Caco-2 (cell line): ENCODE measurements around the gene NATD1. TPM values are rescaled to one million over a fixed set of nuclear protein-coding genes. Genes with fewer than 3 reads are reported as not detected.
A peak's percentile ranks its signal among the peaks of the same experiment; 100 is the strongest.

ENCODE experiments used
- Bru-seq: library from RNA; stranded (reverse); fragments of 400-500 nt; gene quantifications from one replicate; lab custom pipeline; 2021; lab: Mats Ljungman, UMichigan
- BruChase-seq, 2 experiments: library from RNA; stranded (reverse); fragments of 400-500 nt; gene quantifications; one replicate each; lab custom pipeline; 2021; lab: Mats Ljungman, UMichigan
- BruUV-seq: library from RNA; stranded (reverse); fragments of 400-500 nt; replicated peaks from 2 replicates; lab custom pipeline; 2021; lab: Mats Ljungman, UMichigan
- CTCF ChIA-PET: fragments of 300-600 bp; sonication (Branson Sonifier 250); formaldehyde crosslinking; loops from one replicate; lab custom pipeline; 2022; ENCODE audit warnings: antibody characterized with exemption; lab: Charles Lee
- POLR2A ChIA-PET: fragments of 300-600 bp; sonication (Branson Sonifier 250); formaldehyde crosslinking; loops from one replicate; lab custom pipeline; 2022; ENCODE audit warnings: antibody characterized with exemption; lab: Charles Lee
- DNase-seq, 2 experiments: peaks; one replicate each; pipeline versions ENCODE4 v3.0.0 to v3.0.0-alpha.2; 2020 to 2022
- H3K27me3 ChIP-seq: replicated peaks from 2 replicates; pipeline ENCODE4 v1.6.0; 2011; ENCODE audit warnings: low read length; ENCODE audit not compliant: control insufficient read depth, insufficient read depth
- H3K36me3 ChIP-seq: 2 replicates; pipeline ENCODE4 v1.5.1; 2011; ENCODE audit warnings: low read length; ENCODE audit not compliant: control insufficient read depth, insufficient read depth
- H3K4me1 ChIP-seq: fragments of 250-450 bp; sonication (Bioruptor Pico); 2 replicates; pipeline ENCODE4 v1.5.1; 2020; ENCODE audit warnings: mild to moderate bottlenecking
- H3K4me3 ChIP-seq: 2 replicates; pipeline ENCODE4 v1.5.1; 2011; ENCODE audit warnings: low read depth, mild to moderate bottlenecking, control low read depth, low read length
- H3K9me3 ChIP-seq: fragments of 250-450 bp; sonication (Bioruptor Pico); 2 replicates; pipeline ENCODE4 v1.5.1; 2020; ENCODE audit warnings: mild to moderate bottlenecking, moderate library complexity
- H3K27ac Mint-ChIP-seq: one replicate; pipeline ENCODE4 v1.8.0; 2022; ENCODE audit warnings: mixed read lengths; ENCODE audit not compliant: unreplicated experiment
- H3K27me3 Mint-ChIP-seq: one replicate; pipeline ENCODE4 v1.8.0; 2022; ENCODE audit warnings: mixed read lengths; ENCODE audit not compliant: insufficient read depth, unreplicated experiment
- H3K36me3 Mint-ChIP-seq: one replicate; pipeline ENCODE4 v1.8.0; 2022; ENCODE audit warnings: mild to moderate bottlenecking, mixed read lengths; ENCODE audit not compliant: insufficient read depth, unreplicated experiment
- H3K4me1 Mint-ChIP-seq: one replicate; pipeline ENCODE4 v1.8.0; 2022; ENCODE audit warnings: low read depth, mixed read lengths; ENCODE audit not compliant: unreplicated experiment
- H3K4me3 Mint-ChIP-seq: one replicate; pipeline ENCODE4 v1.8.0; 2022; ENCODE audit warnings: mild to moderate bottlenecking, moderate library complexity, mixed read lengths; ENCODE audit not compliant: unreplicated experiment
- H3K9me3 Mint-ChIP-seq: one replicate; pipeline ENCODE4 v1.8.0; 2022; ENCODE audit warnings: mixed read lengths; ENCODE audit not compliant: unreplicated experiment
- CTCF ChIP-seq, 2 experiments: fragments of 200-600 bp in 1 of 2; IDR thresholded peaks; 1 replicate in 1 of 2; 2 replicates in 1 of 2; pipeline versions ENCODE4 v1.5.1 to v1.8.0; 2011 to 2022; ENCODE audit warnings: antibody characterized with exemption in 1 of 2, control low read depth in 1 of 2, inconsistent platforms in 1 of 2, low read depth in 1 of 2, low read length in 1 of 2, mild to moderate bottlenecking in 1 of 2, moderate library complexity in 1 of 2; ENCODE audit not compliant: insufficient read depth in 1 of 2, severe bottlenecking in 1 of 2, unreplicated experiment in 1 of 2
- intact Hi-C: fragments of 100-400 bp; cut with micrococcal nuclease; formaldehyde crosslinking; loops from one replicate; pipeline ENCODE4 v1.10.0; 2022; ENCODE audit not compliant: unreplicated experiment
- long read RNA-seq: library from polyadenylated mRNA; stranded (forward); transcript quantifications from one replicate; pipeline ENCODE4 v2.0.0, GENCODE V29; 2022
- total RNA-seq: library from RNA; stranded (reverse); gene quantifications from 2 replicates; pipeline ENCODE4 v1.2.3, GENCODE V29; 2022

The NATD1 gene
- 14.4 and 18.4 TPM in 2 replicates for total RNA-seq
- percentile 47 among the genes with signal in this experiment for Bru-seq, nascent RNA
- BruChase-seq, experiment 1, labeled RNA remaining after a 2-hour chase: percentile 63 among the genes with signal in this experiment
- percentile 70 among the genes with signal in this experiment for BruChase-seq, experiment 2, labeled RNA remaining after a 6-hour chase
- long read RNA-seq, full-length matches to known transcripts: 4 of 30 reads
- long read RNA-seq, partial matches to known transcripts: 0 of 30 reads
- long read RNA-seq, other reads (novel, unspliced or antisense): 26 of 30 reads

- H3K9me3 Mint-ChIP-seq: no peaks in the 10 kb centered on the region
- Histone ChIP-seq H3K36me3 (no peaks in the 10 kb centered on the region), H3K9me3 (no peaks in the 10 kb centered on the region), H3K4me1 (peaks cover 8% of the 10 kb centered on the region; the same call in 1 of the 2 replicates), H3K27me3 (no peaks in the 10 kb centered on the region), H3K4me3 (peak within 1 kb of the TSS; percentile 64)
- peaks cover 4% of the 10 kb centered on the region for H3K36me3 Mint-ChIP-seq
- intact Hi-C loops: loop anchor here (1.0 kb wide), 1 partner anchor 39 kb away; the partner anchor contains the start of gene TMEM11
- no TSS peak for BruUV-seq
- POLR2A ChIA-PET: no interaction called here
- TF ChIP-seq CTCF (IDR thresholded peaks at IDR 0.05; ENCODE audit: insufficient read depth in 1 of 2, low read depth in 1 of 2, low read length in 1 of 2, severe bottlenecking in 1 of 2, unreplicated experiment in 1 of 2): no peak
- H3K27me3 Mint-ChIP-seq: no peaks in the 10 kb centered on the region
- CTCF ChIA-PET: interaction anchor here (0.6 kb wide), 1 partner anchor 13 kb away, joined by 3 read pairs; no protein-coding TSS in a partner anchor
- no peak within 1 kb of the TSS for H3K27ac Mint-ChIP-seq
- peaks cover 13% of the 10 kb centered on the region for H3K4me1 Mint-ChIP-seq
- peak within 1 kb of the TSS; percentile 72 for H3K4me3 Mint-ChIP-seq
- DNase-seq: peak; percentile 78 to 79
These were observed at the start of gene NATD1 for GRCh38 chr17:21252796-21253645. Gene NATD1 (minus strand): TSS chr17:21253410. CDS start chr17:21253264, 146 bp downstream.

- DNase-seq: no peak
- Histone ChIP-seq H3K4me3 (no peak overlapping the region), H3K36me3 (peaks cover 3% of the 10 kb centered on the region; the same call in 1 of the 2 replicates), H3K9me3 (no peaks in the 10 kb centered on the region), H3K4me1 (no peaks in the 10 kb centered on the region), H3K27me3 (no peaks in the 10 kb centered on the region)
- intact Hi-C loops: no loop called here
- Mint-ChIP-seq H3K4me3 (no peak overlapping the region), H3K27ac (no peak overlapping the region), H3K4me1 (no peaks in the 10 kb centered on the region), H3K9me3 (no peaks in the 10 kb centered on the region), H3K36me3 (peaks cover 40% of the 10 kb centered on the region), H3K27me3 (no peaks in the 10 kb centered on the region)
- BruUV-seq: no TSS peak
- TF ChIP-seq CTCF (IDR thresholded peaks at IDR 0.05; ENCODE audit: insufficient read depth in 1 of 2, low read depth in 1 of 2, low read length in 1 of 2, severe bottlenecking in 1 of 2, unreplicated experiment in 1 of 2): no peak
- ChIA-PET POLR2A (no interaction called here), CTCF (no interaction called here)
These were observed 48.7 kb upstream of the NATD1 start for GRCh38 chr17:21301593-21302550.
